Lower lobe of right lung (tissue), 2 donors: ENCODE results near the gene SMAD9. TPM values are rescaled to one million over a fixed set of nuclear protein-coding genes. Genes with fewer than 3 reads are reported as not detected.

Experiments
- ATAC-seq, 2 donors: fragments of 200-7000 bp; cut with Tn5 transposase; one replicate each; pipeline ENCODE4 v1.9.1; 2020 to 2022; ENCODE audit warnings: mild to moderate bottlenecking in 2 of 2, moderate library complexity in 2 of 2
- DNase-seq: peaks from one replicate; pipeline ENCODE4 v3.0.0-alpha.2; 2020
- H3K27ac ChIP-seq: fragments of 200-600 bp; one replicate; pipeline ENCODE4 v1.8.0; 2022
- H3K27me3 ChIP-seq: fragments of 200-600 bp; one replicate; pipeline ENCODE4 v1.8.0; 2022; ENCODE audit warnings: low read depth
- H3K36me3 ChIP-seq: fragments of 200-600 bp; one replicate; pipeline ENCODE4 v1.8.0; 2022; ENCODE audit warnings: mild to moderate bottlenecking
- H3K4me1 ChIP-seq: fragments of 200-600 bp; one replicate; pipeline ENCODE4 v1.8.0; 2022
- H3K4me3 ChIP-seq: fragments of 200-600 bp; one replicate; pipeline ENCODE4 v1.8.0; 2022; ENCODE audit warnings: mild to moderate bottlenecking
- H3K9me3 ChIP-seq: fragments of 200-600 bp; one replicate; pipeline ENCODE4 v1.8.0; 2022
- CTCF ChIP-seq: fragments of 200-600 bp; IDR thresholded peaks from one replicate; pipeline ENCODE4 v1.8.0; 2022; ENCODE audit warnings: antibody characterized with exemption, mild to moderate bottlenecking
- intact Hi-C: fragments of 100-400 bp; cut with DNase I; formaldehyde crosslinking; loops from one replicate; pipeline ENCODE4 v1.11.0; 2022
- total RNA-seq: library from RNA; stranded (reverse); fragmentation: NEBNext Ultra II Directional; extraction: Animal tissue kit (Norgen Biotek cat#: 25700); gene quantifications from one replicate; pipeline ENCODE4 v1.2.1, GENCODE V29; 2021
- donor health status: DM: no; HTN: yes; CAD: no; lungs with severe emphysema.

SMAD9 gene
- total RNA-seq, 1 donor from 2014 or later: 17.6 TPM

GRCh38 chr13:36807616-36808015, 112.4 kb downstream of the SMAD9 start:
- intact Hi-C loops: no loop called here
- H3K36me3 ChIP-seq: no peaks in the 10 kb centered on the region

GRCh38 chr13:36806102-36806501, 113.9 kb downstream of the SMAD9 start:
- intact Hi-C loops: no loop called here
- Histone ChIP-seq H3K36me3 (no peaks in the 10 kb centered on the region), H3K27me3 (no peaks in the 10 kb centered on the region), H3K27ac (no peak overlapping the region), H3K4me1 (no peaks in the 10 kb centered on the region), H3K4me3 (no peak overlapping the region), H3K9me3 (no peaks in the 10 kb centered on the region)
- TF ChIP-seq CTCF: no peak
- DNase-seq: no peak
- ATAC-seq: no peak

More at GRCh38 chr13:36807616-36808015, 112.4 kb downstream of the SMAD9 start:
- H3K9me3 ChIP-seq: no peaks in the 10 kb centered on the region
- no peaks in the 10 kb centered on the region for H3K4me1 ChIP-seq
- H3K27ac ChIP-seq: no peak overlapping the region
- no peak overlapping the region for H3K4me3 ChIP-seq
- no peaks in the 10 kb centered on the region for H3K27me3 ChIP-seq
- no peak for DNase-seq
- TF ChIP-seq CTCF: no peak
- ATAC-seq: no peak

- no peak for TF ChIP-seq CTCF
- no peaks in the 10 kb centered on the region for H3K9me3 ChIP-seq
- H3K27me3 ChIP-seq: no peaks in the 10 kb centered on the region
- no peak overlapping the region for H3K27ac ChIP-seq
- intact Hi-C loops: no loop called here
- no peak for DNase-seq
- H3K4me1 ChIP-seq: no peaks in the 10 kb centered on the region
- no peak for ATAC-seq
- no peaks in the 10 kb centered on the region for H3K36me3 ChIP-seq
- no peak overlapping the region for H3K4me3 ChIP-seq
Observed at GRCh38 chr13:36804588-36804987, 115.5 kb downstream of the SMAD9 start.

- TF ChIP-seq CTCF: no peak
- DNase-seq: no peak
- ATAC-seq: no peak
Observed at GRCh38 chr13:36801035-36801434, 119.0 kb downstream of the SMAD9 start.

GRCh38 chr13:36796052-36796451, 124.0 kb downstream of the SMAD9 start:
- Histone ChIP-seq H3K4me3 (no peak overlapping the region), H3K27me3 (no peaks in the 10 kb centered on the region), H3K9me3 (no peaks in the 10 kb centered on the region), H3K4me1 (no peaks in the 10 kb centered on the region), H3K36me3 (no peaks in the 10 kb centered on the region), H3K27ac (no peak overlapping the region)
- TF ChIP-seq CTCF: no peak
- intact Hi-C loops: no loop called here
- ATAC-seq: no peak
- DNase-seq: no peak

More at GRCh38 chr13:36801035-36801434, 119.0 kb downstream of the SMAD9 start:
- no peaks in the 10 kb centered on the region for H3K27me3 ChIP-seq
- H3K36me3 ChIP-seq: no peaks in the 10 kb centered on the region
- H3K9me3 ChIP-seq: no peaks in the 10 kb centered on the region
- H3K4me1 ChIP-seq: no peaks in the 10 kb centered on the region
- intact Hi-C loops: no loop called here
- no peak overlapping the region for H3K27ac ChIP-seq
- no peak overlapping the region for H3K4me3 ChIP-seq

- no peak overlapping the region for H3K4me3 ChIP-seq
- DNase-seq (no peak), ATAC-seq (no peak)
- H3K27ac ChIP-seq: no peak overlapping the region
- intact Hi-C loops: no loop called here
- H3K27me3 ChIP-seq: no peaks in the 10 kb centered on the region
- H3K36me3 ChIP-seq: no peaks in the 10 kb centered on the region
- no peaks in the 10 kb centered on the region for H3K4me1 ChIP-seq
- H3K9me3 ChIP-seq: no peaks in the 10 kb centered on the region
- no peak for TF ChIP-seq CTCF
Observed at GRCh38 chr13:36795463-36795862, 124.6 kb downstream of the SMAD9 start.
